ENCODE results near the gene SH2D7.

The SH2D7 gene

DNA sequence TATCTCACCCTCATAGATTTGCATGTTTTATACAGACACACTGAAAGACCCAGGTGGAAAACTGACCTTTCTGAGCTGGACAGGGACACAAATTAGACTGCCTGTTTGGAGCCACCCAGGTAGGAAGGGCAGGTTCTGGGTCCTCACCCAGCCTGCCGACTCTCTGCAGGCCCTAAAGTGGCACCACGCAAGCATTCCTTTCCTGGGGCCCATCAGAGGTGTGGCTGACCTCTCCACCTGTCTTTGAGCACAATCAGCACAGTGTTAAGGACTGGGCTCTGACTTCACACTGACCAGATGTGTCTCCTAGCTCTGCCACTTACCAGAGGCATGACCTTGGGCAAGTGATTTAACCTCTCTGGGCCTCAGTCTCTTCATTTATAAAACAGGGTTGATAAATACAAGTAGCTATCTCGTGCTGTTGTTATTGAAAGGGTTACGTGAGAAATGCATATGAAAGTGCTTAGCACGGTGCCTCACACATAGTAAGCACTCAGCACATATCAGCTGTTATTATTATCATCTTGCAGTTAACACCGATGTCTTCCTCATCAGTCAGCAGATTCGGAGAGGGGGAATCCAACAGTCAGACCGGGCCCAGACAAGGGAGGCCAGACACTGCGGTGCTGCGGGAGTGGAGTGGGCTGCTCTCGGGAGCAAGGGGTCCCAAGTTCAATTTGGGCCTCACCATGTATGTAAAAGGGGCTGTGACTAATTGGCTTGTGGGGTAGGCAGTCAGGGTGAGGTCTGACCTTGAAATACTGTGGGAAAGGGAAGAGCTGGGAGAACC is 12.9 kb upstream of the SH2D7 start:
- Mint-ChIP-seq H3K9me3 (no peaks in the 10 kb centered on the region), H3K4me3 (no peak overlapping the region), H3K27me3 (no peaks in the 10 kb centered on the region), H3K36me3 (no peaks in the 10 kb centered on the region), H3K4me1 (peaks cover 18% of the 10 kb centered on the region), H3K27ac (no peak overlapping the region)
- DNase-seq (ENCODE audit: low spot score in 2 of 2): no peak
- ATAC-seq (ENCODE audit: low read depth): no peak

DNA sequence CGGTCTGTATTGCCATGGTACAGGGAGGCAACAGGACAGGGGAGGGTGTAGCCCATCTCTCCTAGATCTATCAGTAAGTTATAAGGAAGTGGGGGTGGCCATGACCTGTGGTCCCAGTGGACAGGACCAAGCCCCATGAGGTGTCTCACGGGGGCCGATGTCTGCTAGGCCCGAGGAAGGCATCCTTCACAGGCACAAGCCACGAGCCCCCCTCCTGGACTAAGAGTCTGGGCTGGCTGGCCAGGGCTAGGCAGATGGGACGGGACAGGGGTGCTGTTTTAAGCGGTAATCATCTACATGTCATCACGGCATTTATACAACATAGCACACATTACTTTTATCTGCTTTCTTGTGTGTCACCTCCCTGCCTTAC is 12.3 kb upstream of the SH2D7 start:
- no peak for DNase-seq (ENCODE audit: low spot score in 2 of 2)
- no peaks in the 10 kb centered on the region for H3K27me3 Mint-ChIP-seq
- H3K36me3 Mint-ChIP-seq: no peaks in the 10 kb centered on the region
- no peak overlapping the region for H3K27ac Mint-ChIP-seq
- H3K9me3 Mint-ChIP-seq: no peaks in the 10 kb centered on the region
- no peak overlapping the region for H3K4me3 Mint-ChIP-seq
- H3K4me1 Mint-ChIP-seq: peaks cover 15% of the 10 kb centered on the region
- no peak for ATAC-seq (ENCODE audit: low read depth)

DNA sequence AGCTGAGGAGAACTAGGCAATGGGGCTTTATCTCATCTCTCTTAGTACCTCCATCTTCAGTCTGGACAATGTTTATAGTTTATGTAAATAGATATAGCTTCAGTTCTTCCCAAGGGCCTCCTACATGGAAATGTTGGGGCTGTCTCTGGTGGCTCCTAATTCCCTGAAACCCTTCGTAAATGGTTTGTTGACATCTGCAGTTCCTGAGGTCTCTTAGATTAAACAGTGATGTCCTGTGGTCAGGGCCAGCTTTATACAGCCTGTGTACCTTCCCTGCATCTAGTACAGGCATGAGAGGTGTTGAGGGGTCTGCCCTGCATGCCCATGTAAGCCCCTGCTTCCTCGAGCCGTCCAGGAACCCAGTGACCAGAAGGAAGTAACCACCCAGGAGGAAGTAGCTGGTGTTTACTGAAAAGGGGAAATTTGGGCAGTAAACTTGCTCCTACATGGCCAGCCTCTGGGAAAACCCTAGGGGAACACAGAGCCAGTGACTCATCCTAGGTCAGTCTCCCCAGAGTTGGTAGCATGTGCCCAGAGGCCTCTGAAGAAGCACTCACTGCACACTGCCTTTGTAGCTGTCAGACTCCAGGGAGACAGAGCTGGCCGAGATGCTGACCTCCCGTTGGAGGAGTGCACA is 10.1 kb upstream of the SH2D7 start:
- ATAC-seq (ENCODE audit: low read depth): no peak
- no peaks in the 10 kb centered on the region for H3K9me3 Mint-ChIP-seq
- H3K27ac Mint-ChIP-seq: no peak overlapping the region
- H3K36me3 Mint-ChIP-seq: no peaks in the 10 kb centered on the region
- no peak for DNase-seq (ENCODE audit: low spot score in 2 of 2)
- H3K27me3 Mint-ChIP-seq: no peaks in the 10 kb centered on the region
- no peak overlapping the region for H3K4me3 Mint-ChIP-seq
- peaks cover 4% of the 10 kb centered on the region for H3K4me1 Mint-ChIP-seq

DNA sequence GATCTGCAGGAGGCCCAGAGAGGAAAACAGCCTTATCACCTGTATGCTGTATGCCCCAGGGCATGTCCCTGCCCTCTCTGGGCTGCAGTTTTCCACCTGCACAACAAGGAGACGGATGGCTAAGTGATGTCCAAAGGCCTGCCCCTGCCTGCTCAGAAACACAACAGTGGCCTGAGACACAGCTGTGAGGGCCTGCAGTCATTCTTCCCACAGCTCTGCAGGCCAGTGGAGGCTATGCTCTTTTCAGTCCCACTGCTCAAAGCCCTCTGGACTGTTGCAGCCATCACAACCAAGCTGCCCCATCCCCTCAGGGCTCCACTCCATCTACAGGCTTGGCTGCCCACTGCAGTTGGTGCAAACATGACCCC is 9.6 kb upstream of the SH2D7 start:
- Mint-ChIP-seq H3K9me3 (no peaks in the 10 kb centered on the region), H3K27me3 (no peaks in the 10 kb centered on the region), H3K4me1 (peaks cover 6% of the 10 kb centered on the region), H3K36me3 (no peaks in the 10 kb centered on the region), H3K27ac (no peak overlapping the region), H3K4me3 (no peak overlapping the region)
- DNase-seq (ENCODE audit: low spot score in 2 of 2): no peak
- ATAC-seq (ENCODE audit: low read depth): no peak

DNA sequence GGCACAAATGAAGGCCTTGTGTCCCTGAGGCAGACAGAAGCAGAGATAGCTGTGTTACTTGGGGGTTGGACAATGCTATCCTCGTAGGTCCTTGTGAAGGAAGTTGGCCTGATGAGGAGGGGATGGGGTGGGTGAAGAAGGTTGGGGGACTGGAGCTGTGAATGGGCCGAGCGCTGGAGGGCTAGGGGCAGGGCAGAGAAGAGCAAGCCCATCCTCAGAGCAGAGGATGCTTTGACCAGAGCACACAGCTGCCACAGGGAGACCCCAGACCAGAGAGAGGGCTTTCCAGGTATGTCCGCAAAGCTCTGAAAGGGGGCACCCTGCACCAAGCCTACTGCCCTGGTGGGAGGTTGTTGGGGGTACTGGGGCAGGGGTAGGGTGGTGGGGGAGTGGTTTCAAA is 9.2 kb upstream of the SH2D7 start:
- ATAC-seq (ENCODE audit: low read depth) (no peak), DNase-seq (ENCODE audit: low spot score in 2 of 2) (no peak)
- Mint-ChIP-seq H3K27ac (no peak overlapping the region), H3K27me3 (no peaks in the 10 kb centered on the region), H3K9me3 (no peaks in the 10 kb centered on the region), H3K4me3 (no peak overlapping the region), H3K36me3 (no peaks in the 10 kb centered on the region), H3K4me1 (peaks cover 6% of the 10 kb centered on the region)

DNA sequence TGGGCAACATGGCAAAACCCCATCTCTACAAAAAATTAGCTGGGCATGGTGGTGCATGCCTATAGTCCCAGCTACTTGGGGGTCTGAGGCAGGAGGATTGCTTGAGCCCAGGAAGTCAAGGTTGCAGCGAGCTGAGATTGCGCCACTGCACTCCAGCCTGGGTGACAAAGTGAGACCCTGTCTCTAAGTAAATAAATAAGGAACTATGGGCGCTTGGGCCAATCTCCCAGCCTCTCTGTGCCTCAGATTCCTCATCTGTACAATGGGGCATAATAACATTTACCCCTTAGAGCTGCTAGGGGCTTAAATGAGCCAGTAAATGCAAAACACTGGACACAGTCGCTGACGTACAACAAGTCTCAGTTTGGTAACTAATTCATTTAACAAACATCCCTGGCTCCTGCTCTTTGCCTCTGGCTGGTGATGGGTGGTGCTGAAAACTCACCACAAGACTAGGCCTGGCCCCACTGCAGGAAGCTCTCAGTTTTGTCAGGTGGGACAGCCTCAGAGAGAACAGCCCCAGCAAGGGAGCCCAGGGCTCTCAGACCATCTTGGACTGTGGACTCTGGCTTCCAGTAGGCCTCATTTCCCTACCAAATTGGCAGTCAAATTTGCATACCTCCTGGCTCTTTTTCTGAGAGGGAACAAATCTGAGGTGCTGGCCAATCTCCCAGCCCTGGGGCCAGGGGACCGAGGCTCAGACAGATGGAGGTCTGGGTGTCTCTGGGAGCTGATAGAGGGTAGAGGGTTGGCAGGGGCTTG is 8.5 kb upstream of the SH2D7 start:
- no peak overlapping the region for H3K27ac Mint-ChIP-seq
- H3K27me3 Mint-ChIP-seq: no peaks in the 10 kb centered on the region
- H3K4me1 Mint-ChIP-seq: peaks cover 10% of the 10 kb centered on the region
- no peak overlapping the region for H3K4me3 Mint-ChIP-seq
- ATAC-seq (ENCODE audit: low read depth) (no peak), DNase-seq (ENCODE audit: low spot score in 2 of 2) (no peak)
- H3K36me3 Mint-ChIP-seq: no peaks in the 10 kb centered on the region
- no peaks in the 10 kb centered on the region for H3K9me3 Mint-ChIP-seq

DNA sequence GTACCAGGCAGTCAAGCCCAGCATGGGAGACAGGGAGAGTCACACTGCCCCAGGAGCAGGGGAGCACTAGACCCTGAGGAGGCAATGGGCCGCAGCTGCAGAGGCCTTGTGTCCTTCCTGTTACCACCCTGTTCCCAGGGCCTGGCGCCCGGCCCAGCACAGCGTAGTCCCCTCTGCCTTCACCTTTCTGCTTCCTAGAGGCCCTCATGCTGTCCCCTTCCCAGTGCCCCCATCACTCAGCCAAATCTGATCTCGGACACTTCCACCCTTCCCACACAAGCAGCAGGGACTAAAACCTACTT is 8.0 kb upstream of the SH2D7 start:
- no peak for ATAC-seq (ENCODE audit: low read depth)

DNA sequence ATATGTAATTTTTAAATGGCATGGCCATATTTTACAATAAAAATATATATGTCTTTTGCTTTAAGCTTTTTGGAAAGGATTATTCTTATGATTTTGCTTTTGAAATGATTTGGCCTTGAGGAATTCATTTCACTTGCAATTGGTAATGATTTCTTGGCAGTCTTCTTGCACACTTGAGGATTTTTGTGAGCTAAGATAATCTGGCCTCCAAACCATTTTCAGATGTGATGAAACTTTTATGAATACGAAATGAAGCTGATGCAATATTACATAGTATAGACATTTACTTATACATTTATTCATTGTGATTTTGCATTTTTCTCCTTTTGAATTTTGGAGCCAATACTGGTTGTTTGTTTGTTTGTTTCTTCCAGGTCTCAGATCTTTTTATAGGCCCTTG is 6.4 kb upstream of the SH2D7 start:
- no peaks in the 10 kb centered on the region for H3K36me3 Mint-ChIP-seq
- ATAC-seq (ENCODE audit: low read depth) (no peak), DNase-seq (ENCODE audit: low spot score in 2 of 2) (no peak)
- no peak overlapping the region for H3K27ac Mint-ChIP-seq
- H3K9me3 Mint-ChIP-seq: no peaks in the 10 kb centered on the region
- peaks cover 2% of the 10 kb centered on the region for H3K27me3 Mint-ChIP-seq
- H3K4me1 Mint-ChIP-seq: peaks cover 10% of the 10 kb centered on the region
- H3K4me3 Mint-ChIP-seq: no peak overlapping the region

More for the DNA sequence above, 8.0 kb upstream of the SH2D7 start:
- H3K9me3 Mint-ChIP-seq: no peaks in the 10 kb centered on the region
- DNase-seq (ENCODE audit: low spot score in 2 of 2): no peak
- no peak overlapping the region for H3K4me3 Mint-ChIP-seq
- no peaks in the 10 kb centered on the region for H3K27me3 Mint-ChIP-seq
- no peaks in the 10 kb centered on the region for H3K36me3 Mint-ChIP-seq
- H3K27ac Mint-ChIP-seq: no peak overlapping the region
- peaks cover 10% of the 10 kb centered on the region for H3K4me1 Mint-ChIP-seq

DNA sequence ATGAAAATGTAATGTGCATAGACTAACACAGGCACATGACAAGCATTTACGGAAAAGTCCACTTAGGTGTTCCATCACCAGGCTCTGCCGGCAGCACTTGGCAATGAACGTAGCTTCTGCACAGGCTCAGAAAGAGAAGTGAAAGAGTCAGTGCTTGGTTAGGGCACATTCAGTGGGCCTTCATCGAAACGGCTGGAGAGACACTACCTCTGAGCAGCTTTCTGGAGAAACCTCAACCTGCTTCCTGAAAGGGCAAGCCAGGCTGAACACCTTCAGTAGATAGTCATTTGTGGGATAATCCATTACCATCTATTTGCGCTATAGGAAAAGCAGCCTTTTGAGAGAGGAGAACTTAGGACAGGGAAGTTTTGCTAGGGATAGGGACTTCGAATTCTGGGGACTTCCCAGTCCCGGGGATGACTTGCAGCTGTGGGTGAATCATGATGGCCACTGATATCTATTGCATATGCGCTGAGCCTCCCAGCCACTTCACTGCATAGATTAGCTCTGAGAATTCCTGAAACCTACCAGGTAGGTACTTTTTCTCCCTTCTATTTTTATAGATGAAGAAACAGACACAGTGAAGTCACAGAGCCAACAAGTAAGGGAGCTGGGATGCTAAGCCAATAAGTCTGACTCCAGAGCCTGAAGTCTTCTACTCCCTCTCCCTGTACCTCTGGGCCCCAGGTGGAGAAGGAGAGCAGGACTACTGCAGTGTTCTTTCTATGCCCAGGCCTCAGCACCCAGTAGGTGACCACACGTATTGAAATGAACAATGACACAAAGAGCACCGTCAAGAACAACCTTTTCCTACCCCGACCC is 4.2 kb upstream of the SH2D7 start:
- ATAC-seq (ENCODE audit: low read depth) (peak; percentile 99), DNase-seq (ENCODE audit: low spot score in 2 of 2) (peak; percentile 31 to 40)
- peaks cover 10% of the 10 kb centered on the region for H3K4me1 Mint-ChIP-seq
- no peaks in the 10 kb centered on the region for H3K9me3 Mint-ChIP-seq
- H3K27ac Mint-ChIP-seq: no peak overlapping the region
- H3K4me3 Mint-ChIP-seq: no peak overlapping the region
- no peaks in the 10 kb centered on the region for H3K36me3 Mint-ChIP-seq
- peaks cover 4% of the 10 kb centered on the region for H3K27me3 Mint-ChIP-seq

- no peak for ATAC-seq (ENCODE audit: low read depth)
- H3K4me3 Mint-ChIP-seq: no peak overlapping the region
- DNase-seq (ENCODE audit: low spot score in 2 of 2): no peak
- H3K9me3 Mint-ChIP-seq: no peaks in the 10 kb centered on the region
- no peak overlapping the region for H3K27ac Mint-ChIP-seq
- H3K36me3 Mint-ChIP-seq: no peaks in the 10 kb centered on the region
- peaks cover 4% of the 10 kb centered on the region for H3K27me3 Mint-ChIP-seq
- H3K4me1 Mint-ChIP-seq: peaks cover 10% of the 10 kb centered on the region
Measured at GRCh38 chr15:78088773-78089080, 3.6 kb upstream of the SH2D7 start.

DNA sequence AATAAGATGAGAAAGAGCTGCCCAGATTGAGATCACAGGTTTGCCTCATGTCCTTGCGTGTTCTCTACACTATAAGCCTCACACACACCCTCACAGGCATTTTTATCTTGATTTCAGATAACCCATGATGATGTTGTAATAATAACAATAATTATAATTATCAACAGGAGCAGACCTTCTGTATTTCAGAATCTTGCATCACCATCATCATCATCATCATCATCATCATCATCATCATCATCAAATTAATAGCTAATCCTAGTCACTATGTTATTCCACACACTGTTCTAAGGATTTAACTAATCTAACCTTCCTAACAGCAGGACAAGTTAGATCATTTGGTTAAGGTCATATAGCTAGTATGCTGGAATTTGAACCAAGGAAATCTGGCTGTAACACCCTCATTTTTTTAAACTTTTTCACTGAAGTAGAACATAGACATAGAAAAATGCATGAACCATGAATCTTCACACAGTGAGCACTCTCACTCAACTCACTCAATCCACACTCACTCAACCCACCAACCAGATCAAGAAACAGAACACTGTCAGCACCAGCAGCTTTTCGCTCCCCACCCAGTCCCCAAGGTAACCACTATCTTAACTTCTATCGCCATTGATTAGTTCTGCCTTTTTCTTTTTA is 1.8 kb upstream of the SH2D7 start:
- Mint-ChIP-seq H3K9me3 (no peaks in the 10 kb centered on the region), H3K4me3 (no peak overlapping the region), H3K27me3 (peaks cover 4% of the 10 kb centered on the region)

GRCh38 chr15:78093242-78094020 is 1.1 kb downstream of the SH2D7 start:
- peaks cover 4% of the 10 kb centered on the region for H3K4me1 Mint-ChIP-seq
- H3K9me3 Mint-ChIP-seq: no peaks in the 10 kb centered on the region
- H3K36me3 Mint-ChIP-seq: no peaks in the 10 kb centered on the region
- no peak overlapping the region for H3K27ac Mint-ChIP-seq
- no peak overlapping the region for H3K4me3 Mint-ChIP-seq
- no peak for DNase-seq (ENCODE audit: low spot score in 2 of 2)
- peaks cover 4% of the 10 kb centered on the region for H3K27me3 Mint-ChIP-seq
- no peak for ATAC-seq (ENCODE audit: low read depth)

More for the DNA sequence above, 1.8 kb upstream of the SH2D7 start:
- H3K27ac Mint-ChIP-seq: no peak overlapping the region
- ATAC-seq (ENCODE audit: low read depth) (no peak), DNase-seq (ENCODE audit: low spot score in 2 of 2) (no peak)
- H3K36me3 Mint-ChIP-seq: no peaks in the 10 kb centered on the region
- H3K4me1 Mint-ChIP-seq: peaks cover 10% of the 10 kb centered on the region

DNA sequence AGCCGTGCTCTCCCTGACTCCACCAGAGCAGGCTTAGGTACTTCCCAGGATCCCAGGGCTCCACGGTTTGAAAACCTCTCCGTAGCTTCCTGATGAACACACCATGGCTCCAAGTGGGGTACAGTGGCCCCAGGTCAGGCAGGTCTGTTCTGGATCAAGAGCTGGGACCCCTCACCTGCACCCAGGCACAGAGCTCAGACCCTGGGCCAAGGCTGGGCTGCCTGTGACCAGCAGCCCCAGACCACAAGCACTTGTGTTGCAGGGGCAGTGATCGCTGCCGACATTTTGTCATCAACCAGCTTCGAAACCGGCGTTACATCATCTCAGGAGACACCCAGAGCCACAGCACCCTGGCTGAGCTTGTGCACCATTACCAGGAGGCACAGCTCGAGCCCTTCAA is 5.3 kb downstream of the SH2D7 start:
- Mint-ChIP-seq H3K36me3 (no peaks in the 10 kb centered on the region), H3K4me1 (no peaks in the 10 kb centered on the region), H3K9me3 (no peaks in the 10 kb centered on the region), H3K27ac (no peak overlapping the region), H3K4me3 (no peak overlapping the region), H3K27me3 (no peaks in the 10 kb centered on the region)
- ATAC-seq (ENCODE audit: low read depth) (no peak), DNase-seq (ENCODE audit: low spot score in 2 of 2) (no peak)
